ENCODE data around the gene FAM163B. TPM values are rescaled to one million over a fixed set of nuclear protein-coding genes. Genes with fewer than 3 reads are reported as not detected.

The FAM163B gene
- total and polyA plus RNA-seq, 9 of the 15 experiments (the other 6 are each of a cell fraction or from before 2014, with no cell fraction given): not detected

DNA sequence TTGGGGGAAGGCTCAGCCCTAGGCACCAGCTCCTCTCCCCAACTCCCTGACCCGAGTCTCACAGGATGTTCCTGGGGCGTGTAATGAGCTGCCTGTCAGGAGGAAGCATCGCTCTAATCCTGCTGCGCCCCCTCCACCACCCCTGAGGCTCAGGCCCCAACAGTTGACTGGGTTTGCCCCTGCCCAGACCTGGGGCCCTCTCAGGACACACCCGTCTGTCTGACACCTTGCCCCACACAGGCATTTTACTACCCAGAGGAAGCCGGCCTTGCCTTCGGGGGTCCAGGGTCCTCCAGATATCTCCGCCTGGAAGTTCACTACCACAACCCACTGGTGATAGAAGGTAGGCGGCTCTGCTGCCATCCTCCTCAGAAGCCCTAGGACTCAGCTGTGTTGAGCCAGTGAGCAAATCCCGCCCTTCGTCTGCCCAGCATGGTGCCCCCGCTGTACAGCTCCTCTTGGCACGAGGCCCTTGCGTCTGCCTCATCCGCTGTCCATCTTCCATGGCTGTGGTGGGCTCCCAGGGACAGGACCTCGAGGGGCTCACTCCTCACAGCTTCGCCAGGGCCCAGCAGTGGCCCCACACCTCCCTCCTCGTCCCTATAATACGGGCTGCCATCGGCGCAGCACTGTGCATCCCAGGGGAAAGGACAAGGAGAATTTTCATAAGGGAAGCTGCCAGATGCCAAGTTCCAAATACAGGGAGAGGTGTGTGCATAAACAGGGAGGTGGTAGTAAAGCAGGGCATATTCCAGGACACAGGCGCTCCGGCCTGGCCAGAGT lies 35.0 kb upstream of the FAM163B start (continued):
- TF ChIP-seq, protein P1, sequence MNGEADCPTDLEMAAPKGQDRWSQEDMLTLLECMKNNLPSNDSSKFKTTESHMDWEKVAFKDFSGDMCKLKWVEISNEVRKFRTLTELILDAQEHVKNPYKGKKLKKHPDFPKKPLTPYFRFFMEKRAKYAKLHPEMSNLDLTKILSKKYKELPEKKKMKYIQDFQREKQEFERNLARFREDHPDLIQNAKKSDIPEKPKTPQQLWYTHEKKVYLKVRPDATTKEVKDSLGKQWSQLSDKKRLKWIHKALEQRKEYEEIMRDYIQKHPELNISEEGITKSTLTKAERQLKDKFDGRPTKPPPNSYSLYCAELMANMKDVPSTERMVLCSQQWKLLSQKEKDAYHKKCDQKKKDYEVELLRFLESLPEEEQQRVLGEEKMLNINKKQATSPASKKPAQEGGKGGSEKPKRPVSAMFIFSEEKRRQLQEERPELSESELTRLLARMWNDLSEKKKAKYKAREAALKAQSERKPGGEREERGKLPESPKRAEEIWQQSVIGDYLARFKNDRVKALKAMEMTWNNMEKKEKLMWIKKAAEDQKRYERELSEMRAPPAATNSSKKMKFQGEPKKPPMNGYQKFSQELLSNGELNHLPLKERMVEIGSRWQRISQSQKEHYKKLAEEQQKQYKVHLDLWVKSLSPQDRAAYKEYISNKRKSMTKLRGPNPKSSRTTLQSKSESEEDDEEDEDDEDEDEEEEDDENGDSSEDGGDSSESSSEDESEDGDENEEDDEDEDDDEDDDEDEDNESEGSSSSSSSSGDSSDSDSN (IDR thresholded peaks at IDR 0.05; ENCODE audit: borderline replicate concordance in 1 of 2, low read depth in 2 of 2, low read length in 2 of 2): no peak
- TF ChIP-seq STAT5B (CRISPR knock-in tag; IDR thresholded peaks at IDR 0.05) (no peak), ZKSCAN1 (IDR thresholded peaks at IDR 0.05; ENCODE audit: low read depth, low read length) (no peak), HIVEP1 (CRISPR knock-in tag; IDR thresholded peaks at IDR 0.05) (no peak), MCM3 (IDR thresholded peaks at IDR 0.05) (no peak), HOXB6 (CRISPR knock-in tag; IDR thresholded peaks at IDR 0.05; ENCODE audit: borderline replicate concordance) (no peak), TAF1 (IDR thresholded peaks at IDR 0.05; ENCODE audit: control insufficient read depth, extremely low read depth, insufficient read depth, low read length, severe bottlenecking) (no peak), MCM2 (IDR thresholded peaks at IDR 0.05; ENCODE audit: low read depth) (no peak), JUNB (CRISPR knock-in tag; conservative IDR thresholded peaks at IDR 0.05) (no peak)

Data from K562 (cell line).